Mammary epithelial cell (primary cell): Measurements from ENCODE around the gene GRAMD1B.

Experiments used
- EZH2 ChIP-seq: IDR thresholded peaks from 2 replicates; pipeline ENCODE4 v1.6.1; 2012; ENCODE audit warnings: low read length, inconsistent platforms, borderline replicate concordance
- TF ChIP-seq, protein P1 (sequence below), 2 donors: IDR thresholded peaks in 1 of 2; conservative IDR thresholded peaks in 1 of 2; 2 replicates each; pipeline ENCODE4 v1.5.1; 2011 to 2012; ENCODE audit warnings: inconsistent platforms in 2 of 2, low read length in 2 of 2, mild to moderate bottlenecking in 2 of 2, control low read depth in 1 of 2, low read depth in 1 of 2; ENCODE audit not compliant: insufficient read depth in 1 of 2; ENCODE audit errors: extremely low read depth in 1 of 2

DNA sequence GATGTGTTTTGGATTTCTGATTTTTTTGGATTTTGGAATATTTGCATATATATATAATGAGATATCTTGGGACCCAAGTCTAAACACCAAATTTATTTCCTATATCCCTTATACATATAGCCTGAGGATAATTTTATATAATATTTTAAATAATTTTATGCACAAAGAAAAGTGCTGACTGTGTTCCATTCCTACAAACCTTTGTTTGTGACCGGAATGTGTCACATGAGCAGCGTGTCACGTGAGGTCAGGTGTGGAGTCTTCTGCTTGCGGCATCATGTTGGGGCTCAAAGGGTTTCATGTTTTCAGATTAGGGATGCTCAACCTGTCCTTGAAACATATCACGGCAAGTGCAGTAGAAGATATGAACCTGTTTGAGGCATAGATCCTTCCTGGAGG, 158.8 kb downstream of the GRAMD1B start:
- TF ChIP-seq, protein P1, sequence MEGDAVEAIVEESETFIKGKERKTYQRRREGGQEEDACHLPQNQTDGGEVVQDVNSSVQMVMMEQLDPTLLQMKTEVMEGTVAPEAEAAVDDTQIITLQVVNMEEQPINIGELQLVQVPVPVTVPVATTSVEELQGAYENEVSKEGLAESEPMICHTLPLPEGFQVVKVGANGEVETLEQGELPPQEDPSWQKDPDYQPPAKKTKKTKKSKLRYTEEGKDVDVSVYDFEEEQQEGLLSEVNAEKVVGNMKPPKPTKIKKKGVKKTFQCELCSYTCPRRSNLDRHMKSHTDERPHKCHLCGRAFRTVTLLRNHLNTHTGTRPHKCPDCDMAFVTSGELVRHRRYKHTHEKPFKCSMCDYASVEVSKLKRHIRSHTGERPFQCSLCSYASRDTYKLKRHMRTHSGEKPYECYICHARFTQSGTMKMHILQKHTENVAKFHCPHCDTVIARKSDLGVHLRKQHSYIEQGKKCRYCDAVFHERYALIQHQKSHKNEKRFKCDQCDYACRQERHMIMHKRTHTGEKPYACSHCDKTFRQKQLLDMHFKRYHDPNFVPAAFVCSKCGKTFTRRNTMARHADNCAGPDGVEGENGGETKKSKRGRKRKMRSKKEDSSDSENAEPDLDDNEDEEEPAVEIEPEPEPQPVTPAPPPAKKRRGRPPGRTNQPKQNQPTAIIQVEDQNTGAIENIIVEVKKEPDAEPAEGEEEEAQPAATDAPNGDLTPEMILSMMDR (conservative IDR thresholded peaks at IDR 0.05 in 1 of 2, IDR thresholded peaks at IDR 0.05 in 1 of 2; ENCODE audit: extremely low read depth in 1 of 2, insufficient read depth in 1 of 2, low read depth in 1 of 2, low read length in 2 of 2) = no peak
- no peak for TF ChIP-seq EZH2
